Stomach (tissue), 9 donors: ENCODE data around the gene ARGFX. TPM values are rescaled to one million over a fixed set of nuclear protein-coding genes. Genes with fewer than 3 reads are reported as not detected.

ENCODE experiments used
- DNase-seq, 2 donors: peaks; one replicate each; pipeline versions ENCODE4 v3.0.0 to v3.0.0-alpha.2; 2013 to 2019
- H3K27ac ChIP-seq, 5 donors: fragments of 200-600 bp in 4 of 5; sonication (generic) in 4 of 5; one replicate each; pipeline ENCODE4 v1.5.1; 2013 to 2019; ENCODE audit warnings: mild to moderate bottlenecking in 1 of 5, moderate library complexity in 1 of 5
- H3K27me3 ChIP-seq, 3 donors: fragments of 200-600 bp; sonication (generic); one replicate each; pipeline ENCODE4 v1.5.1; 2017 to 2019; ENCODE audit warnings: mixed run types in 1 of 3
- H3K36me3 ChIP-seq, 4 donors: fragments of 200-600 bp; sonication (generic); 1 replicate in 3 of 4; 2 replicates in 1 of 4; pipeline ENCODE4 v1.5.1; 2016 to 2019
- H3K4me1 ChIP-seq, 4 donors: fragments of 200-600 bp; sonication (generic); one replicate each; pipeline ENCODE4 v1.5.1; 2016 to 2019
- H3K4me3 ChIP-seq, 4 donors: fragments of 200-600 bp; sonication (generic) in 3 of 4; one replicate each; pipeline ENCODE4 v1.5.1; 2016 to 2019; ENCODE audit warnings: mild to moderate bottlenecking in 1 of 4
- H3K9me3 ChIP-seq, 4 donors: fragments of 200-600 bp; sonication (generic); one replicate each; pipeline ENCODE4 v1.5.1; 2016 to 2019
- CTCF ChIP-seq, 7 experiments: fragments of 450-650 bp in 4 of 7; fragments of 200-600 bp in 3 of 7; sonication (generic) in 3 of 7; IDR thresholded peaks; one replicate each; pipeline ENCODE4 v1.5.1; 2016 to 2019; ENCODE audit warnings: antibody characterized with exemption in 7 of 7, control low read depth in 2 of 7, mild to moderate bottlenecking in 1 of 7
- EP300 ChIP-seq: sonication (generic); formaldehyde crosslinking; IDR thresholded peaks from one replicate; pipeline ENCODE4 v1.6.1; 2017; ENCODE audit warnings: antibody characterized with exemption
- POLR2A ChIP-seq, 4 donors: fragments of 450-650 bp; IDR thresholded peaks; one replicate each; pipeline ENCODE4 v1.6.1; 2016; ENCODE audit warnings: antibody characterized with exemption in 4 of 4, control low read depth in 2 of 4, mild to moderate bottlenecking in 1 of 4, moderate library complexity in 1 of 4
- POLR2AphosphoS5 ChIP-seq, 3 donors: sonication (generic); formaldehyde crosslinking; IDR thresholded peaks; one replicate each; pipeline ENCODE4 v1.6.1; 2016; ENCODE audit warnings: antibody characterized with exemption in 3 of 3
- WGBS, 5 donors: extraction: QIAGEN DNeasy Blood & Tissue Kit in 3 of 5; methylation state at CpG; one replicate each; pipeline versions ENCODE4 v1.1.5 to v1.1.7; 2013 to 2018; 5-methylcytosine and 5-hydroxymethylcytosine counted together
- intact Hi-C: fragments of 100-400 bp; cut with DNase I; formaldehyde crosslinking; loops from one replicate; pipeline ENCODE4 v1.15.1; 2023; ENCODE audit warnings: low total_unique reads
- polyA plus RNA-seq, 3 donors: library from polyadenylated mRNA; stranded (reverse); fragments of 200-250 nt; gene quantifications; one replicate each; pipeline ENCODE4 v1.2.3, GENCODE V29; 2013
- total RNA-seq, 5 donors: library from RNA; depleted of rRNA; stranded (reverse); fragments of >200 nt; gene quantifications; one replicate each; pipeline versions ENCODE4 v1.1.0 to v1.2.3, GENCODE V29; 2014 to 2016
- donor health status: healthy with polysubstance abuse.
- donor health status: Bipolar disorder and iron deficiency.
- donor health status: healthy.

ARGFX gene
- total and polyA plus RNA-seq, 8 donors: not detected

- Histone ChIP-seq H3K36me3 (no peaks in the 10 kb centered on the region), H3K27me3 (no peaks in the 10 kb centered on the region), H3K27ac (no peak overlapping the region), H3K4me3 (no peak overlapping the region), H3K9me3 (no peaks in the 10 kb centered on the region), H3K4me1 (no peaks in the 10 kb centered on the region)
- peak in 1 of 2 donors; percentile 16 for DNase-seq
- intact Hi-C loops: no loop called here
- TF ChIP-seq EP300 (no peak), POLR2A (IDR thresholded peaks at IDR 0.05) (no peak), POLR2AphosphoS5 (IDR thresholded peaks at IDR 0.05) (no peak), CTCF (IDR thresholded peaks at IDR 0.05) (no peak)
- 10 to 23% (median 18%) methylated on average over 4 of the region's 4 CpGs for WGBS, 5 donors
Observed at GRCh38 chr3:121601212-121601812, 33.6 kb downstream of the ARGFX start.

- H3K9me3 ChIP-seq: no peaks in the 10 kb centered on the region
- no peak for DNase-seq
- 89 to 98% (median 93%) methylated on average over 2 of the region's 2 CpGs for WGBS, 5 donors
- no peaks in the 10 kb centered on the region for H3K27me3 ChIP-seq
- TF ChIP-seq CTCF (IDR thresholded peaks at IDR 0.05): no peak
- TF ChIP-seq EP300: no peak
- no peak for TF ChIP-seq POLR2A (IDR thresholded peaks at IDR 0.05)
- no peak for TF ChIP-seq POLR2AphosphoS5 (IDR thresholded peaks at IDR 0.05)
- no peaks in the 10 kb centered on the region for H3K4me1 ChIP-seq
- H3K4me3 ChIP-seq: no peak overlapping the region
- no peaks in the 10 kb centered on the region for H3K36me3 ChIP-seq
- intact Hi-C loops: no loop called here
- no peak overlapping the region for H3K27ac ChIP-seq
Observed at GRCh38 chr3:121604759-121605158, 37.0 kb downstream of the ARGFX start.

DNA sequence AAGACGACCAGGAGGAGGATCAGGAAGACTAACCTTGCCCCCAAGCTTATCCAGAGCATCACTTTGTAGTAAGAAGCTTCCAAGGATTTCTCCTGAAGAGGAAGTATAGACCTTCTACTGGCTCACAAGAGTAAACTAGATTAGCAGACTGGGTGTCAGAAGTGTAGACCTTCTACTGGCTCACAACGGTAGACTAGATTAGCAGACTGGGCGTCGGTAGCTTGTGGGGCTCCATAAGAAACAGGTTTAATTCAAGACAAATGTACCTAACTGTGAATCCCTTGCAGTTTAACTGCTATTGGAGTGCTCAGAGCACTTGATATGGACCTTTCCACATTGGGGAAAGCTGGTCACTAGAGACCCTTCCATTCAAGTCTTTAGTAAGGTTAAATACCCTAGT lies 38.4 kb downstream of the ARGFX start:
- intact Hi-C loops: no loop called here
- Histone ChIP-seq H3K36me3 (no peaks in the 10 kb centered on the region), H3K9me3 (no peaks in the 10 kb centered on the region), H3K27me3 (no peaks in the 10 kb centered on the region), H3K4me3 (no peak overlapping the region), H3K27ac (no peak overlapping the region), H3K4me1 (no peaks in the 10 kb centered on the region)
- WGBS, 5 donors: 73 to 89% (median 83%) methylated on average over 4 of the region's 4 CpGs
- TF ChIP-seq EP300 (no peak), CTCF (IDR thresholded peaks at IDR 0.05) (no peak), POLR2A (IDR thresholded peaks at IDR 0.05) (no peak), POLR2AphosphoS5 (IDR thresholded peaks at IDR 0.05) (no peak)
- no peak for DNase-seq

Other genes starting within 250 kb of the ARGFX start
- gene POLQ, start 22.0 kb upstream of the ARGFX start, total RNA-seq: 1 to 10 TPM in 2 of 5 donors, under 1 TPM in 3; 0.45 to 6.4 (median 0.58) TPM
- gene POLQ, start 22.0 kb upstream of the ARGFX start, polyA plus RNA-seq: 1 to 10 TPM in 1 of 3 donors, under 1 TPM in 2; 0.15 to 1.4 (median 0.19) TPM
- under 1 TPM in 1 of 5 donors, not detected in 4; under 0.01 TPM for gene FBXO40, start 25.4 kb downstream of the ARGFX start, total RNA-seq
- under 1 TPM in 1 of 3 donors, not detected in 2; 0.06 TPM for gene FBXO40, start 25.4 kb downstream of the ARGFX start, polyA plus RNA-seq
- 100 to 1,000 TPM in 1 of 5 donors, 10 to 100 TPM in 4; 21.8 to 115 (median 44.0) TPM for gene HCLS1, start 93.0 kb downstream of the ARGFX start, total RNA-seq
- 10 to 100 TPM; 13.9 to 24.6 (median 22.3) TPM for gene HCLS1, start 93.0 kb downstream of the ARGFX start, polyA plus RNA-seq
- gene GOLGB1, start 181.8 kb downstream of the ARGFX start, total RNA-seq: 10 to 100 TPM; 53.9 to 81.1 (median 62.3) TPM
- gene GOLGB1, start 181.8 kb downstream of the ARGFX start, polyA plus RNA-seq: 10 to 100 TPM in 2 of 3 donors, 1 to 10 TPM in 1; 6.7 to 16.0 (median 10.8) TPM